HUES6 (cell line): Measurements from ENCODE around the gene GJD4.

ENCODE experiments used
- H3K27ac ChIP-seq: 2 replicates; pipeline ENCODE4 v1.7.0; 2013; ENCODE audit warnings: low read depth, mild to moderate bottlenecking, low read length, inconsistent platforms
- H3K27me3 ChIP-seq: 2 replicates; pipeline ENCODE4 v1.6.1; 2013; ENCODE audit warnings: low read length; ENCODE audit not compliant: control insufficient read depth, insufficient read depth
- H3K36me3 ChIP-seq: 2 replicates; pipeline ENCODE4 v1.6.1; 2013; ENCODE audit warnings: low read length; ENCODE audit not compliant: control insufficient read depth, insufficient read depth
- H3K4me1 ChIP-seq: 2 replicates; pipeline ENCODE4 v1.6.1; 2013; ENCODE audit warnings: low read length; ENCODE audit not compliant: control insufficient read depth, insufficient read depth
- H3K4me3 ChIP-seq: 2 replicates; pipeline ENCODE4 v1.5.1; 2013; ENCODE audit warnings: low read depth, low read length
- H3K9ac ChIP-seq: one replicate; pipeline ENCODE4 v1.6.1; 2013; ENCODE audit warnings: mild to moderate bottlenecking, low read length
- H3K9me3 ChIP-seq: 2 replicates; pipeline ENCODE4 v1.6.1; 2013; ENCODE audit warnings: low read depth, low read length; ENCODE audit not compliant: control insufficient read depth, insufficient read depth

GJD4 gene

GRCh38 chr10:35605191-35605590 lies at the start of gene GJD4:
TSS of gene GJD4 (plus strand) at chr10:35605341. CDS start at chr10:35605568, 227 bp downstream.
- H3K27ac ChIP-seq = no peak within 1 kb of the TSS

GRCh38 chr10:35555962-35556930 lies 48.9 kb upstream of the GJD4 start:
- no peaks in the 10 kb centered on the region; the same call in 1 of the 2 replicates for H3K4me1 ChIP-seq
- no peak overlapping the region for H3K27ac ChIP-seq
- no peak overlapping the region for H3K9ac ChIP-seq
- no peaks in the 10 kb centered on the region for H3K9me3 ChIP-seq
- peaks cover 6% of the 10 kb centered on the region; the same call in 1 of the 2 replicates for H3K36me3 ChIP-seq
- no peaks in the 10 kb centered on the region for H3K27me3 ChIP-seq
- no peak overlapping the region for H3K4me3 ChIP-seq

More at GRCh38 chr10:35605191-35605590, at the start of gene GJD4:
- Histone ChIP-seq H3K4me1 (no peaks in the 10 kb centered on the region), H3K36me3 (no peaks in the 10 kb centered on the region), H3K27me3 (peaks cover 15% of the 10 kb centered on the region; the same call in 1 of the 2 replicates), H3K9me3 (peaks cover 6% of the 10 kb centered on the region), H3K9ac (no peak within 1 kb of the TSS), H3K4me3 (no peak within 1 kb of the TSS)

- no peak overlapping the region for H3K27ac ChIP-seq
- H3K4me3 ChIP-seq = no peak overlapping the region
- no peak overlapping the region for H3K9ac ChIP-seq
- peaks cover 4% of the 10 kb centered on the region; the same call in 1 of the 2 replicates for H3K36me3 ChIP-seq
- H3K27me3 ChIP-seq = no peaks in the 10 kb centered on the region
- H3K4me1 ChIP-seq = no peaks in the 10 kb centered on the region; the same call in 1 of the 2 replicates
- H3K9me3 ChIP-seq = no peaks in the 10 kb centered on the region
These were observed 46.9 kb upstream of the GJD4 start for GRCh38 chr10:35558276-35558675.

- Histone ChIP-seq H3K4me1 (no peaks in the 10 kb centered on the region; the same call in 1 of the 2 replicates), H3K4me3 (no peak overlapping the region), H3K9me3 (no peaks in the 10 kb centered on the region), H3K27me3 (no peaks in the 10 kb centered on the region), H3K27ac (no peak overlapping the region), H3K36me3 (peaks cover 3% of the 10 kb centered on the region; the same call in 1 of the 2 replicates), H3K9ac (no peak overlapping the region)
These were observed 45.7 kb upstream of the GJD4 start for GRCh38 chr10:35559416-35559815.

- H3K4me3 ChIP-seq = no peak overlapping the region
- no peaks in the 10 kb centered on the region for H3K27me3 ChIP-seq
- no peaks in the 10 kb centered on the region for H3K9me3 ChIP-seq
- H3K4me1 ChIP-seq = no peaks in the 10 kb centered on the region; the same call in 1 of the 2 replicates
- H3K27ac ChIP-seq = no peak overlapping the region
- H3K9ac ChIP-seq = no peak overlapping the region
- H3K36me3 ChIP-seq = peaks cover 9% of the 10 kb centered on the region
These were observed 43.4 kb upstream of the GJD4 start for GRCh38 chr10:35561715-35562114.

- Histone ChIP-seq H3K36me3 (peaks cover 14% of the 10 kb centered on the region), H3K27me3 (no peaks in the 10 kb centered on the region), H3K9me3 (no peaks in the 10 kb centered on the region)
These were observed 42.7 kb upstream of the GJD4 start for GRCh38 chr10:35562427-35562826.

GRCh38 chr10:35563261-35563891 lies 41.8 kb upstream of the GJD4 start:
- Histone ChIP-seq H3K36me3 (peaks cover 14% of the 10 kb centered on the region), H3K4me3 (no peak overlapping the region), H3K9me3 (no peaks in the 10 kb centered on the region), H3K4me1 (no peaks in the 10 kb centered on the region; the same call in 1 of the 2 replicates), H3K9ac (no peak overlapping the region), H3K27ac (no peak overlapping the region), H3K27me3 (no peaks in the 10 kb centered on the region)

More at GRCh38 chr10:35562427-35562826, 42.7 kb upstream of the GJD4 start:
- no peaks in the 10 kb centered on the region; the same call in 1 of the 2 replicates for H3K4me1 ChIP-seq
- H3K9ac ChIP-seq = no peak overlapping the region
- no peak overlapping the region for H3K27ac ChIP-seq
- H3K4me3 ChIP-seq = no peak overlapping the region

GRCh38 chr10:35564341-35564968 lies 40.7 kb upstream of the GJD4 start:
- no peak overlapping the region for H3K27ac ChIP-seq
- H3K9me3 ChIP-seq = no peaks in the 10 kb centered on the region
- H3K4me1 ChIP-seq = no peaks in the 10 kb centered on the region; the same call in 1 of the 2 replicates
- no peaks in the 10 kb centered on the region for H3K27me3 ChIP-seq
- H3K36me3 ChIP-seq = peaks cover 17% of the 10 kb centered on the region
- no peak overlapping the region for H3K9ac ChIP-seq
- no peak overlapping the region for H3K4me3 ChIP-seq

GRCh38 chr10:35565602-35566081 lies 39.5 kb upstream of the GJD4 start:
- Histone ChIP-seq H3K27ac (no peak overlapping the region), H3K4me1 (no peaks in the 10 kb centered on the region; the same call in 1 of the 2 replicates), H3K36me3 (peaks cover 22% of the 10 kb centered on the region), H3K9ac (no peak overlapping the region), H3K27me3 (no peaks in the 10 kb centered on the region), H3K4me3 (no peak overlapping the region), H3K9me3 (no peaks in the 10 kb centered on the region)

GRCh38 chr10:35567951-35568350 lies 37.2 kb upstream of the GJD4 start:
- peaks cover 22% of the 10 kb centered on the region for H3K36me3 ChIP-seq
- H3K9me3 ChIP-seq = no peaks in the 10 kb centered on the region
- H3K27ac ChIP-seq = no peak overlapping the region
- no peak overlapping the region for H3K9ac ChIP-seq
- no peaks in the 10 kb centered on the region for H3K27me3 ChIP-seq
- no peak overlapping the region for H3K4me3 ChIP-seq
- no peaks in the 10 kb centered on the region; the same call in 1 of the 2 replicates for H3K4me1 ChIP-seq
